ENCODE data around the gene TRIM54.

- no peak for TF ChIP-seq CTCF (IDR thresholded peaks at IDR 0.05)
- TF ChIP-seq POLR2A (IDR thresholded peaks at IDR 0.05), result no peak
- no peak for TF ChIP-seq EP300 (IDR thresholded peaks at IDR 0.05)
Measured at GRCh38 chr2:27282892-27283291, 663 bp downstream of the TRIM54 start.

Data from upper lobe of left lung (tissue), 4 donors.